HEK293 (cell line): ENCODE results near the gene PCTP.
A peak's percentile ranks its signal among the peaks of the same experiment; 100 is the strongest.

Source experiments
- CTCF ChIA-PET: fragments of 350-600 bp; formaldehyde crosslinking; extraction: SDS; loops from one replicate; lab custom pipeline; 2021; ENCODE audit warnings: antibody characterized with exemption; lab: Yijun Ruan, JAX
- POLR2A ChIA-PET: fragments of 300-600 bp; formaldehyde crosslinking; extraction: SDS; loops from one replicate; lab custom pipeline; 2020; ENCODE audit warnings: antibody characterized with exemption, inconsistent platforms; lab: Yijun Ruan, JAX
- H3K27ac ChIP-seq: fragments of 200-500 bp; sonication (Bioruptor generic); 2 replicates; pipeline ENCODE4 v1.5.1; 2014; ENCODE audit warnings: low read depth, low read length, control low read depth, inconsistent platforms; ENCODE audit errors: extremely low read depth
- H3K36me3 ChIP-seq, 2 experiments: fragments of 200-500 bp in 1 of 2; sonication (Bioruptor generic) in 1 of 2; 1 replicate in 1 of 2; 2 replicates in 1 of 2; pipeline ENCODE4 v1.5.1; 2014 to 2017; ENCODE audit warnings: inconsistent platforms in 2 of 2, low read length in 2 of 2; ENCODE audit not compliant: control insufficient read depth in 2 of 2, insufficient read depth in 1 of 2
- H3K4me1 ChIP-seq: fragments of 200-500 bp; sonication (Bioruptor generic); 2 replicates; pipeline ENCODE4 v1.5.1; 2014; ENCODE audit warnings: mild to moderate bottlenecking, low read length, inconsistent platforms; ENCODE audit not compliant: control insufficient read depth, insufficient read depth
- H3K4me3 ChIP-seq: 2 replicates; pipeline ENCODE4 v1.5.1; 2011; ENCODE audit warnings: low read depth, mild to moderate bottlenecking, control low read depth, low read length, moderate library complexity
- H3K9me3 ChIP-seq: fragments of 200-500 bp; sonication (Bioruptor generic); 2 replicates; pipeline ENCODE4 v1.5.1; 2014; ENCODE audit warnings: low read depth, low read length, inconsistent platforms; ENCODE audit not compliant: control insufficient read depth, insufficient read depth
- ATF2 ChIP-seq: fragments of 450-650 bp; formaldehyde crosslinking; IDR thresholded peaks from 2 replicates; pipeline ENCODE4 v1.5.1; 2016; ENCODE audit warnings: missing biosample characterization, missing genetic modification characterization, low read depth
- ELK4 ChIP-seq: IDR thresholded peaks from 2 replicates; pipeline ENCODE4 v1.6.1; 2011; ENCODE audit warnings: mild to moderate bottlenecking, low read depth, low read length, borderline replicate concordance
- HOXC10 ChIP-seq: sonication (generic); formaldehyde crosslinking; IDR thresholded peaks from 2 replicates; pipeline ENCODE4 v1.8.1; 2023; ENCODE audit warnings: mild to moderate bottlenecking, missing genetic modification reagents
- KLF10 ChIP-seq: fragments of 450-650 bp; IDR thresholded peaks from 2 replicates; pipeline ENCODE4 v1.5.1; 2018; ENCODE audit warnings: missing biosample characterization, mild to moderate bottlenecking, missing genetic modification characterization
- MZF1 ChIP-seq: fragments of 450-650 bp; formaldehyde crosslinking; IDR thresholded peaks from 2 replicates; pipeline ENCODE4 v1.5.1; 2017; ENCODE audit warnings: missing biosample characterization, missing genetic modification characterization, borderline replicate concordance
- OSR2 ChIP-seq: fragments of 450-650 bp; formaldehyde crosslinking; IDR thresholded peaks from 2 replicates; pipeline ENCODE4 v1.5.1; 2016; ENCODE audit warnings: missing biosample characterization, missing genetic modification characterization
- YY1 ChIP-seq: fragments of 450-650 bp; formaldehyde crosslinking; IDR thresholded peaks from 2 replicates; pipeline ENCODE4 v1.5.1; 2018; ENCODE audit warnings: missing biosample characterization, missing genetic modification characterization
- ZBTB1 ChIP-seq: fragments of 450-650 bp; formaldehyde crosslinking; IDR thresholded peaks from 2 replicates; pipeline ENCODE4 v1.5.1; 2016; ENCODE audit warnings: missing biosample characterization, missing genetic modification characterization
- ZBTB20 ChIP-seq: fragments of 450-650 bp; formaldehyde crosslinking; IDR thresholded peaks from 2 replicates; pipeline ENCODE4 v1.5.1; 2016; ENCODE audit warnings: missing biosample characterization, missing genetic modification characterization
- ZBTB44 ChIP-seq: fragments of 450-650 bp; IDR thresholded peaks from 2 replicates; pipeline ENCODE4 v1.5.1; 2018; ENCODE audit warnings: missing biosample characterization, mild to moderate bottlenecking, missing genetic modification characterization
- ZFP3 ChIP-seq: fragments of 450-650 bp; formaldehyde crosslinking; IDR thresholded peaks from 2 replicates; pipeline ENCODE4 v1.5.1; 2016; ENCODE audit warnings: low read depth, missing biosample characterization, missing genetic modification characterization
- ZNF121 ChIP-seq: fragments of 450-650 bp; formaldehyde crosslinking; IDR thresholded peaks from 2 replicates; pipeline ENCODE4 v1.5.1; 2016; ENCODE audit warnings: missing biosample characterization, missing genetic modification characterization
- ZNF140 ChIP-seq: fragments of 450-650 bp; formaldehyde crosslinking; IDR thresholded peaks from 2 replicates; pipeline ENCODE4 v1.5.1; 2016; ENCODE audit warnings: missing biosample characterization, missing genetic modification characterization
- ZNF18 ChIP-seq: fragments of 450-650 bp; formaldehyde crosslinking; IDR thresholded peaks from 2 replicates; pipeline ENCODE4 v1.5.1; 2016; ENCODE audit warnings: missing biosample characterization, missing genetic modification characterization
- ZNF48 ChIP-seq: fragments of 450-650 bp; formaldehyde crosslinking; IDR thresholded peaks from 2 replicates; pipeline ENCODE4 v1.5.1; 2016; ENCODE audit warnings: missing biosample characterization, missing genetic modification characterization
- ZNF639 ChIP-seq: fragments of 450-650 bp; formaldehyde crosslinking; IDR thresholded peaks from 2 replicates; pipeline ENCODE4 v1.5.1; 2016; ENCODE audit warnings: missing biosample characterization, missing genetic modification characterization
- ZNF658 ChIP-seq: fragments of 450-650 bp; formaldehyde crosslinking; IDR thresholded peaks from 2 replicates; pipeline ENCODE4; 2016; ENCODE audit warnings: missing biosample characterization, missing genetic modification characterization
- ZNF664 ChIP-seq: fragments of 450-650 bp; formaldehyde crosslinking; IDR thresholded peaks from 2 replicates; pipeline ENCODE4 v1.5.1; 2016; ENCODE audit warnings: missing biosample characterization, missing genetic modification characterization
- ZNF707 ChIP-seq: fragments of 450-650 bp; formaldehyde crosslinking; IDR thresholded peaks from 2 replicates; pipeline ENCODE4 v1.5.1; 2016; ENCODE audit warnings: missing biosample characterization, missing genetic modification characterization
- ZNF768 ChIP-seq: fragments of 450-650 bp; formaldehyde crosslinking; IDR thresholded peaks from 2 replicates; pipeline ENCODE4 v1.5.1; 2018; ENCODE audit warnings: missing biosample characterization, mild to moderate bottlenecking, missing genetic modification characterization
- ZSCAN5A ChIP-seq: fragments of 450-650 bp; formaldehyde crosslinking; IDR thresholded peaks from 2 replicates; pipeline ENCODE4 v1.5.1; 2016; ENCODE audit warnings: missing biosample characterization, missing genetic modification characterization

Gene PCTP

GRCh38 chr17:55722742-55723487 lies 27.9 kb upstream of the PCTP start, which contains the start of gene TMEM100 (continued):
- peak; percentile 96 for TF ChIP-seq ZBTB20
- no peak for TF ChIP-seq ZBTB1
- TF ChIP-seq HOXC10 (CRISPR knock-in tag), result no peak
- no peak for TF ChIP-seq ZNF768 (tag by site-specific recombination)
- no peak for TF ChIP-seq ATF2 (tag by site-specific recombination)
- no peak for TF ChIP-seq ELK4
- TF ChIP-seq OSR2, result 0 out of 2 replicates have a peak, but pooled peaks have one; percentile 5
- TF ChIP-seq ZSCAN5A, result no peak
- TF ChIP-seq ZNF140 (tag by site-specific recombination), result no peak
- TF ChIP-seq ZNF48 (tag by site-specific recombination), result no peak
- no peak for TF ChIP-seq ZNF121
- TF ChIP-seq ZNF639, result no peak
- no peak for TF ChIP-seq ZNF664 (tag by site-specific recombination)
- TF ChIP-seq KLF10, result no peak

GRCh38 chr17:55723488-55723848 lies 27.4 kb upstream of the PCTP start:
- POLR2A ChIA-PET, result interaction anchor here (3.3 kb wide), 1 partner anchor 27 kb away, joined by 22 read pairs; the partner anchor contains the start of gene PCTP
- Histone ChIP-seq H3K36me3 (peaks cover 0 to 12% of the 10 kb centered on the region in 2 experiments; a peak in 1 of 3 replicates), H3K4me3 (no peak overlapping the region), H3K4me1 (peaks cover 42% of the 10 kb centered on the region), H3K27ac (no peak overlapping the region), H3K9me3 (no peaks in the 10 kb centered on the region)
- CTCF ChIA-PET, result interaction anchor here (1.1 to 5.2 kb wide), 4 partner anchors 11 to 197 kb away, joined by 3 to 40 read pairs (median 9); partner anchors contain the start of gene PCTP
- TF ChIP-seq YY1 (tag by site-specific recombination) (no peak), ZNF768 (tag by site-specific recombination) (peak; percentile 74; the same call in 1 of the 2 replicates)

- no peak overlapping the region for H3K4me3 ChIP-seq
- ChIA-PET CTCF (interaction anchor here (0.6 to 1.4 kb wide), 3 partner anchors 8 to 533 kb away, joined by 3 to 7 read pairs (median 3); no protein-coding TSS in a partner anchor), POLR2A (interaction anchor here (1.5 kb wide), 1 partner anchor 24 kb away, joined by 15 read pairs; the partner anchor contains the start of gene PCTP)
- peaks cover 39% of the 10 kb centered on the region for H3K4me1 ChIP-seq
- no peaks in the 10 kb centered on the region for H3K36me3 ChIP-seq
- no peaks in the 10 kb centered on the region for H3K9me3 ChIP-seq
- H3K27ac ChIP-seq, result no peak overlapping the region
- TF ChIP-seq ZNF18 (tag by site-specific recombination) (no peak), MZF1 (tag by site-specific recombination) (no peak), ZBTB44 (0 out of 2 replicates have a peak, but pooled peaks have one; percentile 31), ZFP3 (no peak), OSR2 (0 out of 2 replicates have a peak, but pooled peaks have one; percentile 14), ZNF707 (tag by site-specific recombination) (no peak), ZNF658 (no peak)
These were observed 24.4 kb upstream of the PCTP start for GRCh38 chr17:55726440-55726839.
